ENCODE measurements around the gene MARCKS.

MARCKS gene

DNA sequence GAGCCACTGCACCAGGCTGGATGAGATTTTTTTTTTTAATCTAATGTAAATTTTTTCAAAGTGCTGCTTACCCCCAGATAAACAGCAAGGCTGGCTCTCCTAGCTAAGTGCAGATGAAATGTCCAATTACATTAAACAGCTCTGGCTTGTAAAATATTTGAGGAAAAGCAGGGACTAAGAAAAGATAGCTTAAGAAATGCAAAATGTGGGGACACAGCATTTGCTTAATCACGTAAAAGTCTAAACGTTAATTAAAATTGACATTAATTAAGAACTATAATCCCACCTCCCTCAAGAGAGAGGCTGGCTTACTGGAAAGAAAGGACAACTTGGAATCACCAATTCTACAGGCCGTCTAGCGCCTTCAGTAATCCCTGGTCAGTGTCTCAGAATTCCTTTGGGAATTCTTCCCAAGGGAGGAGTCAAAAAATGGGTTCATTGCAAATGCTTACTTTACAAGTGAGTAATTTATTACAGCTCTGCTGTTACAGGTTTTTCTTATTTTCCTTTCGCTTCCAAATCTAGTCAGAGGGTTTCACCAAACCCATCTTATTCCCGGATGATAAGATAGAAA is 13.6 kb upstream of the MARCKS start:
- H3K27ac Mint-ChIP-seq, result no peak overlapping the region
- H3K27me3 Mint-ChIP-seq (ENCODE audit: low read depth, poor library complexity), result no peaks in the 10 kb centered on the region
- H3K9me3 Mint-ChIP-seq, result no peaks in the 10 kb centered on the region
- no peak for DNase-seq
- H3K4me3 Mint-ChIP-seq, result no peak overlapping the region
- H3K36me3 Mint-ChIP-seq (ENCODE audit: low read depth), result no peaks in the 10 kb centered on the region
- TF ChIP-seq, protein P1, sequence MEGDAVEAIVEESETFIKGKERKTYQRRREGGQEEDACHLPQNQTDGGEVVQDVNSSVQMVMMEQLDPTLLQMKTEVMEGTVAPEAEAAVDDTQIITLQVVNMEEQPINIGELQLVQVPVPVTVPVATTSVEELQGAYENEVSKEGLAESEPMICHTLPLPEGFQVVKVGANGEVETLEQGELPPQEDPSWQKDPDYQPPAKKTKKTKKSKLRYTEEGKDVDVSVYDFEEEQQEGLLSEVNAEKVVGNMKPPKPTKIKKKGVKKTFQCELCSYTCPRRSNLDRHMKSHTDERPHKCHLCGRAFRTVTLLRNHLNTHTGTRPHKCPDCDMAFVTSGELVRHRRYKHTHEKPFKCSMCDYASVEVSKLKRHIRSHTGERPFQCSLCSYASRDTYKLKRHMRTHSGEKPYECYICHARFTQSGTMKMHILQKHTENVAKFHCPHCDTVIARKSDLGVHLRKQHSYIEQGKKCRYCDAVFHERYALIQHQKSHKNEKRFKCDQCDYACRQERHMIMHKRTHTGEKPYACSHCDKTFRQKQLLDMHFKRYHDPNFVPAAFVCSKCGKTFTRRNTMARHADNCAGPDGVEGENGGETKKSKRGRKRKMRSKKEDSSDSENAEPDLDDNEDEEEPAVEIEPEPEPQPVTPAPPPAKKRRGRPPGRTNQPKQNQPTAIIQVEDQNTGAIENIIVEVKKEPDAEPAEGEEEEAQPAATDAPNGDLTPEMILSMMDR (IDR thresholded peaks at IDR 0.05), result no peak
- H3K4me1 Mint-ChIP-seq, result peaks cover 10% of the 10 kb centered on the region

DNA sequence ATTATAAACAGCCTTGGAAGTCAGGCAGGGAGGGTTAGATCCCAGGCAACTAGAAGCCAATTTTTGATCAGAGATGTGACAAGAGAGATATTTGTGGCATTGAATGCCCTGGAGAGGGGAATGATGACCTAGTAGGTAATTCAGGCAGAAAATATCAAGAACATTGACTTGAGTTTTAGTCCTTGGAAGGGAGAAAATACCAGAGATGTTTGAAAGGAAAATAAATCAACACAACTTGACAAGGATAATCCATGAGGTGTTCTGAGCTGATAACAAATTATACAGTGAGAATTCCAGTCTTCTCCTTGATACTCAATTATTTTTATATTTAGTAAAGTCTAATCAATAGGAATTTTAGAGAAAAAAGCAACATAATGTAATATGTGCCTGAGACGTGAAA is 10.6 kb upstream of the MARCKS start:
- DNase-seq, result no peak
- TF ChIP-seq, protein P1 (IDR thresholded peaks at IDR 0.05), result no peak
- Mint-ChIP-seq H3K27me3 (ENCODE audit: low read depth, poor library complexity) (peaks cover 4% of the 10 kb centered on the region), H3K4me1 (peaks cover 10% of the 10 kb centered on the region), H3K4me3 (no peak overlapping the region), H3K9me3 (no peaks in the 10 kb centered on the region), H3K36me3 (ENCODE audit: low read depth) (no peaks in the 10 kb centered on the region), H3K27ac (no peak overlapping the region)

DNA sequence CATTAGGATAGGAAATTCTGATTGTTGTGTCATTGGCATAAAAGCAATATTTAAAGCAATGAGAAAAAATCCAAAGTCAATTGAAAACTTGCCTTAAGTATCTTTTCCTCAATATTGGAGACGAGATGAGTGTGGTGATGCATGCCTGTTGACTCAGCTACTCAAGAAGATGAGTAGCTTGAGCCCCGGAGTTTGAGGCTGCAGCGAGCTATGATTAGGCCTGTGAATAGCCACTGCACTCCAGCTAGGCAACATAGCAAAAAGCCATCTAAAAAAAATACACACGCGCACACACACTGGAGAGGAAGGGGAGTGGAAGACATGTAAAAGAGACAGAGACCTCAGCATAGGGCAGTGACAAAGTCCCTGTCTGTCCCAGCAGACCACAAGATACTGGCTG is 9.7 kb upstream of the MARCKS start:
- DNase-seq, result no peak
- H3K27ac Mint-ChIP-seq, result no peak overlapping the region
- no peaks in the 10 kb centered on the region for H3K36me3 Mint-ChIP-seq (ENCODE audit: low read depth)
- peaks cover 10% of the 10 kb centered on the region for H3K27me3 Mint-ChIP-seq (ENCODE audit: low read depth, poor library complexity)
- TF ChIP-seq, protein P1 (IDR thresholded peaks at IDR 0.05), result no peak
- H3K4me1 Mint-ChIP-seq, result peaks cover 13% of the 10 kb centered on the region
- no peak overlapping the region for H3K4me3 Mint-ChIP-seq
- no peaks in the 10 kb centered on the region for H3K9me3 Mint-ChIP-seq

DNA sequence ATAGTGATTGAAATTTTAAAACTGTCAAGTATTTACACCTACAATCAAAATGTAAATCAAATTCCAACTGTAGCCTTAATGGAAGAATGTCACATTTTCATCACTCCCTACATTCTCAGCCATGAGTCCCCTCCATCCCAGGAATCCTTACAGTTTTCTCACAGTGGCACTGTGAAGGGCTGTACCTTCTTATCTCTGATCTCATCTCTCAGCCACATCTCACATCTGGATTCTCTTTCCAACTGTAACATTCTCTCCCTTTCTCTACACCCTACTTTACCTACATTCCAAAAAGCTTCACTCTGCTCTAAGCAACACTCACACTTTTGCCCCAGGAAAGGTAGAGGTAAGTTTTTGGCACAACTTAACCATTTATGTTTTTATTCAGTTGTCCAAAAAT is 8.9 kb upstream of the MARCKS start:
- Mint-ChIP-seq H3K27ac (no peak overlapping the region), H3K4me1 (peaks cover 19% of the 10 kb centered on the region), H3K4me3 (no peak overlapping the region), H3K9me3 (no peaks in the 10 kb centered on the region), H3K36me3 (ENCODE audit: low read depth) (no peaks in the 10 kb centered on the region), H3K27me3 (ENCODE audit: low read depth, poor library complexity) (peaks cover 11% of the 10 kb centered on the region)
- DNase-seq, result no peak
- TF ChIP-seq, protein P1 (IDR thresholded peaks at IDR 0.05), result no peak

DNA sequence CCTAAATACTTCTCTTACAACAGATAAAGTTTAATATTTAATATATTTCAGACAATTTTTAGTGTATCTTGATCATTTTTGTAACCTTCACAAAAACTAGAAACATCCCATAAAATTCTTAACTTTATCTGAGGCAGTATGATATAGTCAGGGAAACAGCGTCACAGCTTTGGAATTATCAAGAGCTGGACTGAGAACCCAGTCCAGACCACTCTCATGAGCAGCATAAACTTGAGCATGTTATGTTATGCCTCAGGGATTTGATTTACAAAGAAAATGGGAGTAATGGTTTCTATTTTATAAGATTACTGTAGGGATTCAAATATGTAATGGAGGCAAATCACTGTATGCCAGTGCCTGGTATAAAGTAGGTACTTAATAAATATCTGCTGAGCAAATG is 8.3 kb upstream of the MARCKS start:
- DNase-seq, result no peak
- H3K27ac Mint-ChIP-seq, result no peak overlapping the region
- H3K36me3 Mint-ChIP-seq (ENCODE audit: low read depth), result no peaks in the 10 kb centered on the region
- TF ChIP-seq, protein P1 (IDR thresholded peaks at IDR 0.05), result no peak
- H3K9me3 Mint-ChIP-seq, result no peaks in the 10 kb centered on the region
- peaks cover 19% of the 10 kb centered on the region for H3K4me1 Mint-ChIP-seq
- peaks cover 11% of the 10 kb centered on the region for H3K27me3 Mint-ChIP-seq (ENCODE audit: low read depth, poor library complexity)
- no peak overlapping the region for H3K4me3 Mint-ChIP-seq

DNA sequence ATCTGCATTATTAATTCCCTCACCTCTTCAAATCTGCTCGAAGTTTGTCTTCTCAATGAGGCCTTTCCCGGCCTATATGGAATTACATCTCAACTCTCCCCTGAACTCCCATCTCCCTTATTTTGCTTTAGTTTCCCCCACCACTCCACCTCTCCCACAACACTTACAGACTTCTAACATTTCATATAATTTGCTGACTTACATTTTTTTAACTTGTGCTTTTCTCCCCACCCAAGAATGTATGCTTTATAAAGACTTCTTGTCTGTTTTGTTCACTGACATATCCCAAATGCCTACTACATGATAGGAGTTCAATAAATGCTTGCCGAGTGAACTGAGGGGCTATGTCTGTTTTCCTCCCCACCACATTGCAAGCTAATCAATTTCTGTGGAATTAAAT is 3.9 kb upstream of the MARCKS start:
- no peak overlapping the region for H3K27ac Mint-ChIP-seq
- peaks cover 11% of the 10 kb centered on the region for H3K27me3 Mint-ChIP-seq (ENCODE audit: low read depth, poor library complexity)
- no peaks in the 10 kb centered on the region for H3K9me3 Mint-ChIP-seq
- H3K4me1 Mint-ChIP-seq, result peaks cover 21% of the 10 kb centered on the region
- TF ChIP-seq, protein P1 (IDR thresholded peaks at IDR 0.05), result no peak
- H3K4me3 Mint-ChIP-seq, result no peak overlapping the region
- DNase-seq, result no peak
- H3K36me3 Mint-ChIP-seq (ENCODE audit: low read depth), result no peaks in the 10 kb centered on the region
